Neuronal stem cell (in vitro differentiated cells): ENCODE data around the gene CD300LF.

Experiments
- DNase-seq: peaks from one replicate; pipeline ENCODE4 v3.0.0-alpha.2; 2013; ENCODE audit warnings: low spot score
- H2AFZ ChIP-seq: one replicate; pipeline ENCODE4 v1.6.1; 2013; ENCODE audit warnings: mild to moderate bottlenecking, low read length, inconsistent platforms
- H2AK5ac ChIP-seq: 2 replicates; pipeline ENCODE4 v1.6.1; 2013; ENCODE audit warnings: low read depth, mild to moderate bottlenecking, inconsistent platforms, low read length, moderate library complexity, mixed read lengths
- H2BK120ac ChIP-seq: 2 replicates; pipeline ENCODE4 v1.6.1; 2013; ENCODE audit warnings: low read depth, mild to moderate bottlenecking, inconsistent platforms, low read length, moderate library complexity, mixed read lengths
- H2BK12ac ChIP-seq: one replicate; pipeline ENCODE4 v1.6.1; 2013; ENCODE audit warnings: low read length, inconsistent platforms
- H2BK15ac ChIP-seq: 2 replicates; pipeline ENCODE4 v1.6.1; 2013; ENCODE audit warnings: mild to moderate bottlenecking, low read length, inconsistent platforms, mixed read lengths
- H2BK5ac ChIP-seq: one replicate; pipeline ENCODE4 v1.6.1; 2013; ENCODE audit warnings: inconsistent platforms, mild to moderate bottlenecking, low read length, moderate library complexity
- H3K14ac ChIP-seq: one replicate; pipeline ENCODE4 v1.6.1; 2013; ENCODE audit warnings: low read length, inconsistent platforms
- H3K18ac ChIP-seq: 2 replicates; pipeline ENCODE4 v1.6.1; 2013; ENCODE audit warnings: low read length, inconsistent platforms
- H3K23ac ChIP-seq: 2 replicates; pipeline ENCODE4 v1.6.1; 2013; ENCODE audit warnings: low read depth, mild to moderate bottlenecking, mixed read lengths, low read length, inconsistent platforms; ENCODE audit not compliant: poor library complexity
- H3K27ac ChIP-seq: replicated peaks from 3 replicates; pipeline ENCODE4 v1.5.1; 2013; ENCODE audit warnings: low read length, inconsistent platforms
- H3K27me3 ChIP-seq, 3 experiments: 2 replicates each; pipeline ENCODE4 v1.6.1; 2013; ENCODE audit warnings: low read length in 3 of 3, mild to moderate bottlenecking in 2 of 3, inconsistent platforms in 1 of 3, low read depth in 1 of 3, mixed read lengths in 1 of 3, moderate library complexity in 1 of 3; ENCODE audit not compliant: control insufficient read depth in 3 of 3, insufficient read depth in 3 of 3
- H3K36me3 ChIP-seq, 2 donors: replicated peaks in 1 of 2; 2 replicates each; pipeline ENCODE4 v1.6.1; 2013; ENCODE audit warnings: low read length in 2 of 2; ENCODE audit not compliant: control insufficient read depth in 2 of 2, insufficient read depth in 2 of 2
- H3K4ac ChIP-seq: 2 replicates; pipeline ENCODE4 v1.6.1; 2013; ENCODE audit warnings: inconsistent platforms, mild to moderate bottlenecking, low read length, moderate library complexity
- H3K4me1 ChIP-seq, 2 donors: 1 replicate in 1 of 2; 2 replicates in 1 of 2; pipeline ENCODE4 v1.6.1; 2013; ENCODE audit warnings: low read length in 2 of 2, low read depth in 1 of 2; ENCODE audit not compliant: control insufficient read depth in 2 of 2, insufficient read depth in 1 of 2
- H3K4me2 ChIP-seq: one replicate; pipeline ENCODE4 v1.6.1; 2013; ENCODE audit warnings: mild to moderate bottlenecking, low read length, inconsistent platforms; ENCODE audit not compliant: insufficient read depth, poor library complexity, severe bottlenecking
- H3K4me3 ChIP-seq, 2 donors: 2 replicates each; pipeline ENCODE4 v1.5.1; 2013; ENCODE audit warnings: low read length in 2 of 2, mild to moderate bottlenecking in 2 of 2, inconsistent platforms in 1 of 2, moderate library complexity in 1 of 2
- H3K79me1 ChIP-seq: one replicate; pipeline ENCODE4 v1.6.1; 2013; ENCODE audit warnings: low read depth, mild to moderate bottlenecking, inconsistent platforms, low read length, moderate library complexity
- H3K9ac ChIP-seq: one replicate; pipeline ENCODE4 v1.6.1; 2013; ENCODE audit warnings: mild to moderate bottlenecking, low read depth, low read length, inconsistent platforms; ENCODE audit not compliant: poor library complexity
- H3K9me3 ChIP-seq, 2 donors: replicated peaks in 1 of 2; 2 replicates each; pipeline versions ENCODE3 to v1.6.1; 2013; ENCODE audit warnings: low read length in 2 of 2, mild to moderate bottlenecking in 2 of 2, inconsistent platforms in 1 of 2, low read depth in 1 of 2, mixed read lengths in 1 of 2, moderate library complexity in 1 of 2; ENCODE audit not compliant: control insufficient read depth in 2 of 2, insufficient read depth in 1 of 2
- H4K8ac ChIP-seq: one replicate; pipeline ENCODE4 v1.6.1; 2013; ENCODE audit warnings: low read depth, mild to moderate bottlenecking, inconsistent platforms, low read length, moderate library complexity
- H4K91ac ChIP-seq: one replicate; pipeline ENCODE4 v1.6.1; 2013; ENCODE audit warnings: low read length, low read depth, mild to moderate bottlenecking, inconsistent platforms; ENCODE audit not compliant: poor library complexity
- WGBS, 2 donors: extraction: QIAGEN DNeasy Blood & Tissue Kit; methylation state at CpG; one replicate each; pipeline ENCODE4 v1.1.7; 2013; ENCODE audit warnings: missing lambda C conversion rate in 2 of 2, mixed read lengths in 1 of 2; ENCODE audit not compliant: insufficient read length in 2 of 2, insufficient replicate concordance in 1 of 2; ENCODE audit errors: extremely low coverage in 2 of 2; 5-methylcytosine and 5-hydroxymethylcytosine counted together

Gene CD300LF

DNA sequence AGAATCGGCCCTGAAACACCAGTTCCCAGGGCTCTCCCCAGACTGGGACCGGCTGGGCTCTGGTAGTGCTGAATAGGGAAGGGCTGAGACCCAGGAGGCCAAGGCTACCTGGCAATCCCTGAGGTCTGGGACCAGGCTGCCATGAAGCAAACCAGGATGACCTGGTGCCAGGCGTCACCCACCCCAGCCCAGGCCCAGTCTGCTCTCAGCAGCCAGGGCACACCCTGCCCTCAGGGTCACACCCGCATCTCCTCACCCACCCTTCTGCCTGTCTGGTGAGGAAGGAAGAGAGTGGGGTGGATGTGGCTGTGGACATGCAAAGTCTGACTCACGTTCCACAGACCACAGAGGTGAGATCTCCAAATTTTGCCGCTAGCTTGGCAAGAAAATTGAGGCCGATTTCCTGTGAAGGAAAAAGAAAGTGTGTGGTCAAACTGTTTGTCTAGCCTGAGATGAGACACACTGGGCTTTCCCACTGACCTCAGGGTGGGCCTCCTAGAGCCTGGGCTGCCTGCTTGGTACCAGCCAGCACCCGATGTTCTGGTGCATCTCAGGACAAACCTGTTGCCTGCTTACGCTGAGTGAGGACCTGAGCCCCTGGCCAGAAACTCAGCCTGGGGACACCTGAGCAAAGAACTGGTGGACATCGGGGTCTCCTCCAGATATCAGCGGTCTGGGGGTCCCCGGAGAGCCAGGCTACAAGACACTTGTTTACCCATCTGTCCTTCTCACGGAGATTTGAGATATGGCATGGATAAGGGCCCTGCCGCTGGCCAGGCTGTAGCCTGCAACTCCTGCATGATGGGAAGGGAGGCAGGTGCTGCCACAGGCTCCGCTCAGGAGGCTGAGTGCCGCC, 18.0 kb upstream of the CD300LF start:
- Histone ChIP-seq H2BK5ac (no peak overlapping the region), H3K4me3 (no peak overlapping the region), H4K91ac (no peak overlapping the region), H2AK5ac (peak overlapping the region; percentile 23), H3K23ac (peak overlapping the region; percentile 34), H3K79me1 (peaks cover 6% of the 10 kb centered on the region), H2BK15ac (no peak overlapping the region), H3K4me1 (no peaks in the 10 kb centered on the region), H2AFZ (no peak overlapping the region), H4K8ac (no peak overlapping the region), H3K9me3 (peaks cover 0 to 8% of the 10 kb centered on the region in 2 donors), H3K4ac (no peak overlapping the region), H2BK120ac (no peak overlapping the region), H3K27ac (no peak overlapping the region), H2BK12ac (no peak overlapping the region), H3K4me2 (no peak overlapping the region), H3K14ac (no peak overlapping the region), H3K9ac (peak overlapping the region; percentile 38), H3K27me3 (peaks cover 0 to 21% (median 16%) of the 10 kb centered on the region in 3 experiments), H3K36me3 (no peaks in the 10 kb centered on the region), H3K18ac (no peak overlapping the region)
- no peak for DNase-seq
- no CpG with 5 or more reads among the region's 16 CpGs for WGBS, 2 donors

DNA sequence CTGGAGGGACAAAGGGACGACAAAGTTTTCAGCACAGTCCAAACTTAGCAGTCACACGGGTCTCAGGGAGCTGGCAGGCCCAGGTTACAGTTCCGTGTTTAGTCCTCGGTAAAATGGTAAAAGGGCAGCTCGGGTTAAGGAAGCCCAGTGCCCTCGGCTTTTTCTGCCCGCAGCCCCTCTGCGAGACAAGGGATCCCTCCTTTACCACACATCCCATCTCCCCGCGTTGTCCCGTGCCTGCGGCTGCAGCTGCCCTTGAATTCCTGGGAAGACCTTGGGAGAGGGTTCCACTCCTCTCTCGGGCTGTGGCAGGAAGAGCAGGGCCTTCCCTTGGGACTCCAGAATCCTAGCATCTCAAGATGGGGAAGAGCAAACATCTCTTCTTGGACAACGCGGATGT, 17.1 kb upstream of the CD300LF start:
- no peak overlapping the region for H2AK5ac ChIP-seq
- no peak overlapping the region for H3K27ac ChIP-seq
- H3K36me3 ChIP-seq = no peaks in the 10 kb centered on the region
- no peak overlapping the region for H3K4ac ChIP-seq
- H3K79me1 ChIP-seq = peaks cover 6% of the 10 kb centered on the region
- H3K23ac ChIP-seq = peak overlapping the region; percentile 52
- no CpG with 5 or more reads among the region's 15 CpGs for WGBS, 2 donors
- no peak overlapping the region for H3K4me3 ChIP-seq
- H2BK15ac ChIP-seq = peak overlapping the region; percentile 17
- H3K14ac ChIP-seq = no peak overlapping the region
- H3K9me3 ChIP-seq = peaks cover 0 to 8% of the 10 kb centered on the region in 2 donors
- H3K18ac ChIP-seq = no peak overlapping the region
- H3K4me2 ChIP-seq = no peak overlapping the region
- H4K91ac ChIP-seq = no peak overlapping the region
- no peak overlapping the region for H4K8ac ChIP-seq
- DNase-seq = no peak
- H2BK12ac ChIP-seq = no peak overlapping the region
- H2BK5ac ChIP-seq = no peak overlapping the region
- H2BK120ac ChIP-seq = no peak overlapping the region
- H3K4me1 ChIP-seq = no peaks in the 10 kb centered on the region
- H2AFZ ChIP-seq = no peak overlapping the region
- H3K9ac ChIP-seq = no peak overlapping the region
- peaks cover 0 to 13% (median 9%) of the 10 kb centered on the region in 3 experiments for H3K27me3 ChIP-seq

DNA sequence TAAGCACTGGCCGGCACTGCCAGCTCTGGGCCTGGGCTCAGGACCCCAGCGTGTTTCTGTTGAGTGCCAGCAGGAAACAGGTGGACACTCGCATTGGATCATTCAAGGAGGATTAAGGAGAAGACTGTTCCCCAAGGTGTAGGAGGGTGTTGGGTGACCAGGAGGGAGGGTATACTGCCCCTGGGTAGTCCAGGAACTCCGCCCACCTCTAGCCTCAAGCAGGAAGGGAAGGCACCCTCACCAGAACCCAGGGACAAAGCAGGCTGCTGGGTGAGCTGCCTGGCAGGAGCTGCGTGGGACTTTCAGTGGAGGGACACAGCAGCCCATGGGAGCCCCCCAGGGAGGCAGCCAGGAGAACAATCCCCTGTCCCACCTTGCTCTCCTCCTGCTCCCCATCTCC, 16.6 kb upstream of the CD300LF start:
- WGBS, 2 donors = no CpG with 5 or more reads among the region's 5 CpGs

DNA sequence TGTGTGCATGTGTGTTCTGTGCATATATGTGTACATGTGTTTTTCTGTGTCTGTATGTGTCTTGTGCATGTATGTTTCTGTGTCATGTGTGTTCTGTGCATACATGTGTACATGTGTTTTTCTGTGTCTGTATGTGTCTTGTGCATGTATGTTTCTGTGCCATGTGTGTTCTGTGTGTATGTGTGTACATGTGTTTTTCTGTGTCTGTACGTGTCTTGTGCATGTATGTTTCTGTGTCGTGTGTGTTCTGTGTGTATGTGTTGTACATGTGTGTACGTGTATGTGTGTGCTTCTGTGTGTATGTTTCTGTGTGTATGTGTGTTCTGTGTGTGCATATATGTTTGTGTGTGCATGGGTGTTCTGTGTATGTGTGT, 16.0 kb upstream of the CD300LF start:
- Histone ChIP-seq H4K8ac (peak overlapping the region; percentile 43), H3K9ac (peak overlapping the region; percentile 71), H2BK5ac (no peak overlapping the region), H3K36me3 (no peaks in the 10 kb centered on the region), H3K9me3 (peaks cover 0 to 8% of the 10 kb centered on the region in 2 donors), H2AFZ (no peak overlapping the region), H3K23ac (no peak overlapping the region), H3K4ac (peak overlapping the region; percentile 1), H3K4me1 (no peaks in the 10 kb centered on the region), H2BK15ac (no peak overlapping the region), H4K91ac (no peak overlapping the region), H3K14ac (no peak overlapping the region), H3K27ac (no peak overlapping the region), H3K79me1 (peaks cover 6% of the 10 kb centered on the region), H3K4me3 (no peak overlapping the region), H2BK12ac (no peak overlapping the region), H2BK120ac (no peak overlapping the region), H2AK5ac (no peak overlapping the region), H3K4me2 (no peak overlapping the region), H3K18ac (no peak overlapping the region), H3K27me3 (peaks cover 0 to 5% (median 3%) of the 10 kb centered on the region in 3 experiments)
- no CpG with 5 or more reads among the region's 3 CpGs for WGBS, 2 donors
- no peak for DNase-seq

More for the DNA sequence above, 16.6 kb upstream of the CD300LF start:
- H2BK120ac ChIP-seq = no peak overlapping the region
- no peak overlapping the region for H3K4me3 ChIP-seq
- H2BK12ac ChIP-seq = no peak overlapping the region
- H3K23ac ChIP-seq = no peak overlapping the region
- no peak overlapping the region for H2BK5ac ChIP-seq
- H3K36me3 ChIP-seq = no peaks in the 10 kb centered on the region
- H4K8ac ChIP-seq = no peak overlapping the region
- no peak overlapping the region for H3K27ac ChIP-seq
- H3K14ac ChIP-seq = peak overlapping the region; percentile 66
- no peak for DNase-seq
- no peak overlapping the region for H3K9ac ChIP-seq
- H2BK15ac ChIP-seq = no peak overlapping the region
- H3K4me2 ChIP-seq = no peak overlapping the region
- no peak overlapping the region for H2AK5ac ChIP-seq
- no peaks in the 10 kb centered on the region for H3K4me1 ChIP-seq
- H4K91ac ChIP-seq = no peak overlapping the region
- H3K27me3 ChIP-seq = peaks cover 0 to 9% (median 9%) of the 10 kb centered on the region in 3 experiments
- H3K4ac ChIP-seq = no peak overlapping the region
- no peak overlapping the region for H3K18ac ChIP-seq
- H3K79me1 ChIP-seq = peaks cover 6% of the 10 kb centered on the region
- peaks cover 0 to 8% of the 10 kb centered on the region in 2 donors for H3K9me3 ChIP-seq
- H2AFZ ChIP-seq = no peak overlapping the region
